AG08395 (cell line): ENCODE data around the gene DCT.

Experiments used
- DNase-seq: peaks from one replicate; pipeline ENCODE4 v3.0.0; 2012; ENCODE audit warnings: mixed read lengths, low spot score

Gene DCT

GRCh38 chr13:94395860-94396259, 83.6 kb downstream of the DCT start:
- DNase-seq = no peak

DNA sequence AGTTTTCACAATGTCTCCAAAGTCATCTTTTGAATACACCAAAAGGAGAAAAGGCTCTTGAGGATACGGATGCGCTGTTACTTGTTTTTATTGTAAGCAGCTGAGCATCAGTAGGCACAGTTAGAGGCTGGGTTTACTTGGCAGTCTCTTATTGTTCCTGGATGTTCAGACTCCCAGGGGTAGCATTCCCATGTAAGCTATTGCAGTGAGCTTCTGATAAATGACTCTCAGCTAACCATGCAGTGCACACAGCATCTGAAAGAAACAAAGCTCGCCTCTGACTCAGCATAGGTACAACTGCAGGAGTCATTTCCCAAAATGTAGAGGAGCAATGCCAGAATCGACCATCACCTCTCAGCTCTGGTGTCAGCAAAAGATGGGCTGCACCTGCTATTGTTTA, 84.8 kb downstream of the DCT start:
- no peak for DNase-seq

DNA sequence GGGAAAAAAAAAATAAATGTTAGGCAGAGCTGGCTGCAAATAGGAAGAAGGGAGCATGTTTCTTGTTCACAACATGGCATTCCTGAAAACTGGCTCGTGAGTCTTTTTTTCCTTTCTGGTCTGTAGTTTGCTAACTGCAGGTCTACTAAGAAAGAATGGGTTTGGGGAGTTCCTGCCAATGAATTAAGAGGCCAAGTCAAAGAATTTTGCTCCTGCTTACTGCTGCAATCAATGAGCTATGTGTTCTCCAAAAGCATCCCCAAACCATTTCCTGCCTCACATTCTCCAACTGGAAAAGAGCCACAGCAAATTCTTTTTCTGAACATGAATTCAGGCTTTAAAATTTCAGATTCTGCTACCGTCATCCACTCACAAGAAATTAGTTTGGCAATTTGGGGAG, 88.6 kb downstream of the DCT start:
- peak; percentile 24 for DNase-seq

- DNase-seq = peak; percentile 5
Observed at GRCh38 chr13:94389604-94390351, 89.7 kb downstream of the DCT start.

GRCh38 chr13:94387047-94387446, 92.4 kb downstream of the DCT start:
- no peak for DNase-seq
